ENCODE results near the gene ALDH1L1.
"Not testable (repeated sequence)": the region's sequence is repeated elsewhere in the genome, so short reads cannot be mapped to it uniquely, and the experiment has no call there.

ALDH1L1 gene

GRCh38 chr3:126083511-126083912 lies 96.9 kb downstream of the ALDH1L1 start:
- peak in 1 of 2 donors; percentile 35 for DNase-seq (ENCODE audit: low read depth in 2 of 2)

GRCh38 chr3:126083138-126083445 lies 97.3 kb downstream of the ALDH1L1 start:
- no peak for DNase-seq (ENCODE audit: low read depth in 2 of 2)

- no peak for DNase-seq (ENCODE audit: low read depth in 2 of 2)
These were observed 97.8 kb downstream of the ALDH1L1 start for GRCh38 chr3:126082362-126083137.

GRCh38 chr3:126081618-126082361 lies 98.6 kb downstream of the ALDH1L1 start:
- no peak for DNase-seq (ENCODE audit: low read depth in 2 of 2)

GRCh38 chr3:126080970-126081369 lies 99.4 kb downstream of the ALDH1L1 start:
- no peak for DNase-seq (ENCODE audit: low read depth in 2 of 2)

- DNase-seq (ENCODE audit: low read depth in 2 of 2): no peak
These were observed 101.5 kb downstream of the ALDH1L1 start for GRCh38 chr3:126078866-126079265.

- no peak for DNase-seq (ENCODE audit: low read depth in 2 of 2)
These were observed 102.6 kb downstream of the ALDH1L1 start for GRCh38 chr3:126077754-126078153.

GRCh38 chr3:126076140-126076539 lies 104.2 kb downstream of the ALDH1L1 start:
- no peak for DNase-seq (ENCODE audit: low read depth in 2 of 2)

GRCh38 chr3:126070146-126070545 lies 110.2 kb downstream of the ALDH1L1 start:
- DNase-seq (ENCODE audit: low read depth in 2 of 2): no peak

- no peak for DNase-seq (ENCODE audit: low read depth in 2 of 2)
These were observed 112.4 kb downstream of the ALDH1L1 start for GRCh38 chr3:126067959-126068358.

GRCh38 chr3:126066676-126067075 lies 113.7 kb downstream of the ALDH1L1 start:
- not testable (repeated sequence) for DNase-seq (ENCODE audit: low read depth in 2 of 2)

- DNase-seq (ENCODE audit: low read depth in 2 of 2): no peak
These were observed 114.5 kb downstream of the ALDH1L1 start for GRCh38 chr3:126065876-126066275.

- no peak for DNase-seq (ENCODE audit: low read depth in 2 of 2)
These were observed 115.6 kb downstream of the ALDH1L1 start for GRCh38 chr3:126064627-126065258.

- no peak for DNase-seq (ENCODE audit: low read depth in 2 of 2)
These were observed 116.9 kb downstream of the ALDH1L1 start for GRCh38 chr3:126063358-126063965.

GRCh38 chr3:126061301-126062032 lies 118.9 kb downstream of the ALDH1L1 start:
- DNase-seq (ENCODE audit: low read depth in 2 of 2): no peak

- DNase-seq (ENCODE audit: low read depth in 2 of 2): no peak
These were observed 119.7 kb downstream of the ALDH1L1 start for GRCh38 chr3:126060613-126061145.

GRCh38 chr3:126058666-126059065 lies 121.7 kb downstream of the ALDH1L1 start:
- no peak for DNase-seq (ENCODE audit: low read depth in 2 of 2)

- DNase-seq (ENCODE audit: low read depth in 2 of 2): no peak
These were observed 122.5 kb downstream of the ALDH1L1 start for GRCh38 chr3:126057936-126058335.

GRCh38 chr3:126057501-126057819 lies 122.9 kb downstream of the ALDH1L1 start:
- DNase-seq (ENCODE audit: low read depth in 2 of 2): no peak

- no peak for DNase-seq (ENCODE audit: low read depth in 2 of 2)
These were observed 123.5 kb downstream of the ALDH1L1 start for GRCh38 chr3:126056681-126057500.

- DNase-seq (ENCODE audit: low read depth in 2 of 2): no peak
These were observed 124.3 kb downstream of the ALDH1L1 start for GRCh38 chr3:126056088-126056487.
